Measurements from ENCODE around the gene C3AR1. TPM values are rescaled to one million over a fixed set of nuclear protein-coding genes. Genes with fewer than 3 reads are reported as not detected.
"Not testable (repeated sequence)": the region's sequence is repeated elsewhere in the genome, so short reads cannot be mapped to it uniquely, and the experiment has no call there.

C3AR1 gene
- total RNA-seq, 1 donor from 2014 or later, result 7.1 TPM

GRCh38 chr12:8031872-8032241, 34.3 kb downstream of the C3AR1 start:
- no peak for FAIRE-seq
- peaks cover 26% of the 10 kb centered on the region for H3K4me1 Mint-ChIP-seq (ENCODE audit: low read depth, unreplicated experiment)

GRCh38 chr12:8031017-8031416, 35.1 kb downstream of the C3AR1 start:
- not testable (repeated sequence) for H3K4me3 ChIP-seq (ENCODE audit: insufficient read depth, low read depth, low read length); H3K27ac ChIP-seq (ENCODE audit: low read depth, low read length); H3K9me3 ChIP-seq (ENCODE audit: insufficient read depth, low read depth, low read length); H3K27ac Mint-ChIP-seq (ENCODE audit: unreplicated experiment); H2AFZ ChIP-seq (ENCODE audit: low read depth, low read length); H3K4me3 Mint-ChIP-seq (ENCODE audit: unreplicated experiment); H3K27me3 Mint-ChIP-seq (ENCODE audit: low read depth, unreplicated experiment); H3K36me3 ChIP-seq (ENCODE audit: insufficient read depth, low read length); H3K36me3 Mint-ChIP-seq (ENCODE audit: low read depth, unreplicated experiment); H3K4me2 ChIP-seq (ENCODE audit: low read length); H3K27me3 ChIP-seq (ENCODE audit: insufficient read depth, low read length); H3K9me3 Mint-ChIP-seq (ENCODE audit: unreplicated experiment); DNase-seq (ENCODE audit: low read depth); FAIRE-seq; H3K9ac ChIP-seq (ENCODE audit: low read length)
- H3K4me1 Mint-ChIP-seq (ENCODE audit: low read depth, unreplicated experiment), result peaks cover 22% of the 10 kb centered on the region
- Histone ChIP-seq H4K20me1 (ENCODE audit: insufficient read depth, low read length) (peaks cover 26% of the 10 kb centered on the region), H3K4me1 (ENCODE audit: insufficient read depth, low read length) (peaks cover 34% of the 10 kb centered on the region), H3K79me2 (ENCODE audit: insufficient read depth, low read length) (peaks cover 41% of the 10 kb centered on the region)

More at GRCh38 chr12:8031872-8032241, 34.3 kb downstream of the C3AR1 start:
- TF ChIP-seq CTCF (IDR thresholded peaks at IDR 0.05; ENCODE audit: insufficient read depth, low read depth, low read length) (no peak), EZH2 (IDR thresholded peaks at IDR 0.05; ENCODE audit: insufficient read depth, low read length) (no peak)
- DNase-seq (ENCODE audit: low read depth), result no peak
- Histone ChIP-seq H3K4me3 (ENCODE audit: insufficient read depth, low read depth, low read length) (peak overlapping the region; percentile 89), H3K9ac (ENCODE audit: low read length) (peak overlapping the region; percentile 96), H3K36me3 (ENCODE audit: insufficient read depth, low read length) (no peaks in the 10 kb centered on the region), H4K20me1 (ENCODE audit: insufficient read depth, low read length) (peaks cover 32% of the 10 kb centered on the region), H3K27me3 (ENCODE audit: insufficient read depth, low read length) (no peaks in the 10 kb centered on the region), H3K9me3 (ENCODE audit: insufficient read depth, low read depth, low read length) (no peaks in the 10 kb centered on the region), H3K4me2 (ENCODE audit: low read length) (peak overlapping the region; percentile 98), H3K79me2 (ENCODE audit: insufficient read depth, low read length) (peaks cover 48% of the 10 kb centered on the region), H3K4me1 (ENCODE audit: insufficient read depth, low read length) (peaks cover 33% of the 10 kb centered on the region), H3K27ac (ENCODE audit: low read depth, low read length) (peak overlapping the region; percentile 87), H2AFZ (ENCODE audit: low read depth, low read length) (peak overlapping the region; percentile 84)
- Mint-ChIP-seq H3K27ac (ENCODE audit: unreplicated experiment) (peak overlapping the region; percentile 5), H3K9me3 (ENCODE audit: unreplicated experiment) (no peaks in the 10 kb centered on the region), H3K4me3 (ENCODE audit: unreplicated experiment) (peak overlapping the region; percentile 88), H3K36me3 (ENCODE audit: low read depth, unreplicated experiment) (peaks cover 4% of the 10 kb centered on the region), H3K27me3 (ENCODE audit: low read depth, unreplicated experiment) (no peaks in the 10 kb centered on the region)

- FAIRE-seq (no peak), DNase-seq (ENCODE audit: low read depth) (no peak)
- H3K4me2 ChIP-seq (ENCODE audit: low read length), result no peak overlapping the region
- H3K27ac Mint-ChIP-seq (ENCODE audit: unreplicated experiment), result no peak overlapping the region
- H3K27ac ChIP-seq (ENCODE audit: low read depth, low read length), result no peak overlapping the region
- H3K4me1 ChIP-seq (ENCODE audit: insufficient read depth, low read length), result peaks cover 30% of the 10 kb centered on the region
- H3K27me3 ChIP-seq (ENCODE audit: insufficient read depth, low read length), result no peaks in the 10 kb centered on the region
- H3K9me3 ChIP-seq (ENCODE audit: insufficient read depth, low read depth, low read length), result no peaks in the 10 kb centered on the region
- peaks cover 18% of the 10 kb centered on the region for H4K20me1 ChIP-seq (ENCODE audit: insufficient read depth, low read length)
- no peaks in the 10 kb centered on the region for H3K9me3 Mint-ChIP-seq (ENCODE audit: unreplicated experiment)
- no peak overlapping the region for H3K4me3 Mint-ChIP-seq (ENCODE audit: unreplicated experiment)
- peaks cover 33% of the 10 kb centered on the region for H3K79me2 ChIP-seq (ENCODE audit: insufficient read depth, low read length)
- no peaks in the 10 kb centered on the region for H3K36me3 ChIP-seq (ENCODE audit: insufficient read depth, low read length)
- H3K36me3 Mint-ChIP-seq (ENCODE audit: low read depth, unreplicated experiment), result no peaks in the 10 kb centered on the region
- no peak overlapping the region for H3K9ac ChIP-seq (ENCODE audit: low read length)
- H2AFZ ChIP-seq (ENCODE audit: low read depth, low read length), result no peak overlapping the region
- TF ChIP-seq EZH2 (IDR thresholded peaks at IDR 0.05; ENCODE audit: insufficient read depth, low read length) (no peak), CTCF (IDR thresholded peaks at IDR 0.05; ENCODE audit: insufficient read depth, low read depth, low read length) (no peak)
- H3K27me3 Mint-ChIP-seq (ENCODE audit: low read depth, unreplicated experiment), result no peaks in the 10 kb centered on the region
- no peak overlapping the region for H3K4me3 ChIP-seq (ENCODE audit: insufficient read depth, low read depth, low read length)
- H3K4me1 Mint-ChIP-seq (ENCODE audit: low read depth, unreplicated experiment), result peaks cover 15% of the 10 kb centered on the region
Measured at GRCh38 chr12:8030189-8030588, 36.0 kb downstream of the C3AR1 start.

Data from astrocyte (in vitro differentiated cells and primary cell).